Stimulated activated CD4-positive, alpha-beta T cell treated with anti-CD3 and anti-CD28 coated beads, Interleukin-1b, Interleukin-23, amount 100 ng/mL, for 4 hours (primary cell): Measurements from ENCODE around the gene CLEC16A.
"Not testable (repeated sequence)": the region's sequence is repeated elsewhere in the genome, so short reads cannot be mapped to it uniquely, and the experiment has no call there.

ENCODE experiments used
- DNase-seq, 2 donors: peaks; one replicate each; pipeline ENCODE4 v3.0.0-alpha.2; 2020; ENCODE audit warnings: low read depth in 2 of 2

The CLEC16A gene

GRCh38 chr16:11101283-11101682 is 156.9 kb downstream of the CLEC16A start:
- DNase-seq: no peak

- no peak for DNase-seq
Observed at GRCh38 chr16:11101695-11102522, 157.5 kb downstream of the CLEC16A start.

- DNase-seq: no peak
Observed at GRCh38 chr16:11102523-11102898, 158.1 kb downstream of the CLEC16A start.

- not testable (repeated sequence) for DNase-seq
Observed at GRCh38 chr16:11103301-11103700, 158.9 kb downstream of the CLEC16A start.

GRCh38 chr16:11104168-11105037 is 160.0 kb downstream of the CLEC16A start:
- no peak for DNase-seq

- DNase-seq: no peak
Observed at GRCh38 chr16:11105038-11105903, 160.9 kb downstream of the CLEC16A start.

- DNase-seq: no peak
Observed at GRCh38 chr16:11106726-11107125, 162.4 kb downstream of the CLEC16A start.

GRCh38 chr16:11107780-11108465 is 163.6 kb downstream of the CLEC16A start:
- no peak for DNase-seq

GRCh38 chr16:11108466-11108805 is 164.1 kb downstream of the CLEC16A start:
- DNase-seq: no peak

- DNase-seq: no peak
Observed at GRCh38 chr16:11109566-11109965, 165.2 kb downstream of the CLEC16A start.

GRCh38 chr16:11111150-11111549 is 166.8 kb downstream of the CLEC16A start:
- DNase-seq: no peak

GRCh38 chr16:11111856-11112634 is 167.7 kb downstream of the CLEC16A start:
- no peak for DNase-seq

GRCh38 chr16:11112723-11113348 is 168.5 kb downstream of the CLEC16A start:
- no peak for DNase-seq

- DNase-seq: no peak
Observed at GRCh38 chr16:11114366-11115164, 170.2 kb downstream of the CLEC16A start.

GRCh38 chr16:11117576-11118211 is 173.3 kb downstream of the CLEC16A start:
- no peak for DNase-seq

GRCh38 chr16:11118479-11118878 is 174.1 kb downstream of the CLEC16A start:
- no peak for DNase-seq

- DNase-seq: no peak
Observed at GRCh38 chr16:11121083-11121608, 176.8 kb downstream of the CLEC16A start.

GRCh38 chr16:11121914-11122692 is 177.7 kb downstream of the CLEC16A start:
- no peak for DNase-seq
